ENCODE measurements around the gene ALCAM. TPM values are rescaled to one million over a fixed set of nuclear protein-coding genes. Genes with fewer than 3 reads are reported as not detected.

ALCAM gene
- total and polyA plus RNA-seq, 2 donors (not counting 3 experiments of a cell fraction or from before 2014, with no cell fraction given), result 46.3 to 118 TPM

- Histone ChIP-seq H3K9ac (replicated peaks; ENCODE audit: extremely low read depth, insufficient read depth, low read length) (no peak overlapping the region), H3K79me2 (ENCODE audit: control insufficient read depth, insufficient read depth, low read length) (no peaks in the 10 kb centered on the region), H3K36me3 (ENCODE audit: control insufficient read depth in 2 of 2, extremely low read depth in 1 of 2, insufficient read depth in 2 of 2, low read length in 2 of 2) (no peaks in the 10 kb centered on the region), H2AFZ (ENCODE audit: low read depth, low read length) (no peak overlapping the region), H3K4me2 (ENCODE audit: insufficient read depth, low read length) (no peak overlapping the region), H4K20me1 (replicated peaks; ENCODE audit: control insufficient read depth, extremely low read depth, insufficient read depth, low read length) (no peaks in the 10 kb centered on the region), H3K9me1 (replicated peaks; ENCODE audit: control insufficient read depth, extremely low read depth, insufficient read depth, low read length) (no peaks in the 10 kb centered on the region), H3K4me1 (ENCODE audit: control insufficient read depth, extremely low read depth, insufficient read depth, low read length) (peaks cover 34% of the 10 kb centered on the region), H3K4me3 (replicated peaks in 1 of 3; ENCODE audit: insufficient read depth in 1 of 3, low read depth in 1 of 3, low read length in 3 of 3) (no peak overlapping the region), H3K9me3 (replicated peaks; ENCODE audit: control insufficient read depth, insufficient read depth, low read length) (no peaks in the 10 kb centered on the region), H3K27me3 (ENCODE audit: control insufficient read depth in 2 of 2, insufficient read depth in 2 of 2, low read length in 2 of 2) (no peaks in the 10 kb centered on the region), H3K27ac (ENCODE audit: insufficient read depth, low read depth, low read length) (no peak overlapping the region)
- POLR2A ChIA-PET, result no interaction called here
- CTCF ChIA-PET, result no interaction called here
- dilution Hi-C loops (cut with MboI; ENCODE audit: extremely low pct_ligation_motif_present, low sequenced_read_pairs), result no loop called here
- no peak for FAIRE-seq
- BruUV-seq (replicated peaks), result no TSS peak
- no peak for DNase-seq (ENCODE audit: low read depth, low spot score)
- intact Hi-C loops (cut with micrococcal nuclease), result loop anchor here (5.0 kb wide), 2 partner anchors 58 to 73 kb away; no protein-coding TSS in a partner anchor
- no peak for TF ChIP-seq MYC (IDR thresholded peaks at IDR 0.05; ENCODE audit: low read depth, low read length)
- no peak for TF ChIP-seq POLR2A (IDR thresholded peaks at IDR 0.05; ENCODE audit: low read depth, low read length)
- no peak for TF ChIP-seq CTCF (IDR thresholded peaks at IDR 0.05; ENCODE audit: extremely low read depth in 1 of 2, insufficient read depth in 1 of 2, low read depth in 1 of 2, low read length in 2 of 2)
- TF ChIP-seq EZH2 (IDR thresholded peaks at IDR 0.05; ENCODE audit: borderline replicate concordance, low read depth, low read length, severe bottlenecking), result no peak
- no peak for TF ChIP-seq FOS (IDR thresholded peaks at IDR 0.05; ENCODE audit: borderline replicate concordance, insufficient read depth, low read length)
- no peak for TF ChIP-seq MAX (IDR thresholded peaks at IDR 0.05; ENCODE audit: insufficient read depth, insufficient read length)
Observed at GRCh38 chr3:105349684-105350387, 16.9 kb upstream of the ALCAM start.
